ENCODE results near the gene RGS9. TPM values are rescaled to one million over a fixed set of nuclear protein-coding genes. Genes with fewer than 3 reads are reported as not detected.

The RGS9 gene
- total and polyA plus RNA-seq, 10 of the 15 experiments (the other 5 are each of a cell fraction or from before 2014, with no cell fraction given) = 1.1 to 10.6 (median 5.6) TPM

- TF ChIP-seq E4F1 (IDR thresholded peaks at IDR 0.05; ENCODE audit: borderline replicate concordance, partially characterized antibody) (no peak), TARDBP (IDR thresholded peaks at IDR 0.05; ENCODE audit: borderline replicate concordance) (no peak), NR2C1 (IDR thresholded peaks at IDR 0.05) (no peak), MTA2 (IDR thresholded peaks at IDR 0.05; ENCODE audit: low read depth) (no peak), STAT3 (IDR thresholded peaks at IDR 0.05; ENCODE audit: low read depth, low read length) (no peak), ESRRA (IDR thresholded peaks at IDR 0.05; ENCODE audit: low read length) (no peak), CHD1 (IDR thresholded peaks at IDR 0.05; ENCODE audit: low read depth, low read length) (no peak), PAX8 (IDR thresholded peaks at IDR 0.05) (no peak), EED (IDR thresholded peaks at IDR 0.05; ENCODE audit: low read depth) (no peak)
- TF ChIP-seq, protein P1, sequence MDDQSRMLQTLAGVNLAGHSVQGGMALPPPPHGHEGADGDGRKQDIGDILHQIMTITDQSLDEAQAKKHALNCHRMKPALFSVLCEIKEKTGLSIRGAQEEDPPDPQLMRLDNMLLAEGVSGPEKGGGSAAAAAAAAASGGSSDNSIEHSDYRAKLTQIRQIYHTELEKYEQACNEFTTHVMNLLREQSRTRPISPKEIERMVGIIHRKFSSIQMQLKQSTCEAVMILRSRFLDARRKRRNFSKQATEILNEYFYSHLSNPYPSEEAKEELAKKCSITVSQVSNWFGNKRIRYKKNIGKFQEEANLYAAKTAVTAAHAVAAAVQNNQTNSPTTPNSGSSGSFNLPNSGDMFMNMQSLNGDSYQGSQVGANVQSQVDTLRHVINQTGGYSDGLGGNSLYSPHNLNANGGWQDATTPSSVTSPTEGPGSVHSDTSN (IDR thresholded peaks at IDR 0.05; ENCODE audit: insufficient replicate concordance, low read depth, low read length) = no peak
Observed at GRCh38 chr17:65197201-65197600, 60.0 kb downstream of the RGS9 start (continued).

All from GM12878 (cell line).